Endothelial cell of umbilical vein (primary cell): ENCODE results near the gene AFTPH. TPM values are rescaled to one million over a fixed set of nuclear protein-coding genes. Genes with fewer than 3 reads are reported as not detected.

ENCODE experiments used
- BruUV-seq: library from RNA; stranded (reverse); fragments of 400-500 nt; replicated peaks from 2 replicates; lab custom pipeline; 2021; lab: Mats Ljungman, UMichigan
- CTCF ChIA-PET: fragments of 300-600, 350-600 bp; sonication (Branson Sonifier 250); formaldehyde crosslinking; loops from one replicate; lab custom pipeline; 2021; ENCODE audit warnings: antibody characterized with exemption, inconsistent platforms; lab: Charles Lee
- POLR2A ChIA-PET: fragments of 300-600, 350-600 bp; sonication (Branson Sonifier 250); formaldehyde crosslinking; loops from one replicate; lab custom pipeline; 2021; ENCODE audit warnings: antibody characterized with exemption, inconsistent platforms; lab: Charles Lee
- DNase-seq: peaks from one replicate; pipeline ENCODE4 v3.0.0-alpha.2; 2011; ENCODE audit warnings: low read depth, low spot score
- FAIRE-seq: peaks from 2 replicates; lab custom pipeline; 2011; peaks lifted over from hg19 to GRCh38; lab: Jason Lieb, UNC
- H2AFZ ChIP-seq: 2 replicates; pipeline ENCODE4 v1.6.0; 2012; ENCODE audit warnings: low read depth, low read length, control low read depth, inconsistent platforms
- H3K27ac ChIP-seq: 2 replicates; pipeline ENCODE4 v1.5.1; 2011; ENCODE audit warnings: low read depth, mild to moderate bottlenecking, control low read depth, low read length, moderate library complexity; ENCODE audit not compliant: insufficient read depth
- H3K27me3 ChIP-seq, 2 experiments: 2 replicates each; pipeline versions ENCODE4 v1.6.0 to v1.6.1; 2011; ENCODE audit warnings: low read length in 2 of 2, mixed read lengths in 1 of 2; ENCODE audit not compliant: control insufficient read depth in 2 of 2, insufficient read depth in 2 of 2
- H3K36me3 ChIP-seq, 2 experiments: 2 replicates in 1 of 2; 3 replicates in 1 of 2; pipeline ENCODE4 v1.5.1; 2011; ENCODE audit warnings: low read length in 2 of 2, mild to moderate bottlenecking in 1 of 2, moderate library complexity in 1 of 2; ENCODE audit not compliant: control insufficient read depth in 2 of 2, insufficient read depth in 2 of 2; ENCODE audit errors: extremely low read depth in 1 of 2
- H3K4me1 ChIP-seq: 3 replicates; pipeline ENCODE4 v1.5.1; 2011; ENCODE audit warnings: mild to moderate bottlenecking, low read length; ENCODE audit not compliant: control insufficient read depth, insufficient read depth; ENCODE audit errors: extremely low read depth
- H3K4me2 ChIP-seq: 2 replicates; pipeline ENCODE4 v1.6.1; 2011; ENCODE audit warnings: low read length, control low read depth, mixed read lengths; ENCODE audit not compliant: insufficient read depth
- H3K4me3 ChIP-seq, 3 experiments: fragments of 200-600 bp in 1 of 3; sonication (generic), shearing (Covaris generic) in 1 of 3; replicated peaks in 1 of 3; 2 replicates each; pipeline ENCODE4 v1.5.1; 2011 to 2016; ENCODE audit warnings: control low read depth in 3 of 3, low read length in 3 of 3, mild to moderate bottlenecking in 2 of 3, inconsistent platforms in 1 of 3, low read depth in 1 of 3, moderate library complexity in 1 of 3; ENCODE audit not compliant: insufficient read depth in 1 of 3
- H3K79me2 ChIP-seq: 2 replicates; pipeline ENCODE4 v1.6.0; 2012; ENCODE audit warnings: low read length, inconsistent platforms; ENCODE audit not compliant: control insufficient read depth, insufficient read depth
- H3K9ac ChIP-seq: replicated peaks from 2 replicates; pipeline ENCODE3; 2011; ENCODE audit warnings: low read length, control low read depth; ENCODE audit not compliant: insufficient read depth; ENCODE audit errors: extremely low read depth
- H3K9me1 ChIP-seq: replicated peaks from 3 replicates; pipeline ENCODE4 v1.6.0; 2011; ENCODE audit warnings: mild to moderate bottlenecking, low read length; ENCODE audit not compliant: control insufficient read depth, insufficient read depth; ENCODE audit errors: extremely low read depth
- H3K9me3 ChIP-seq: replicated peaks from 2 replicates; pipeline ENCODE4 v1.5.1; 2012; ENCODE audit warnings: low read length, inconsistent platforms; ENCODE audit not compliant: control insufficient read depth, insufficient read depth
- H4K20me1 ChIP-seq: replicated peaks from 2 replicates; pipeline ENCODE3; 2011; ENCODE audit warnings: mild to moderate bottlenecking, low read length; ENCODE audit not compliant: control insufficient read depth, insufficient read depth; ENCODE audit errors: extremely low read depth
- CTCF ChIP-seq, 2 donors: IDR thresholded peaks; 1 replicate in 1 of 2; 2 replicates in 1 of 2; pipeline ENCODE4 v1.5.1; 2011; ENCODE audit warnings: low read length in 2 of 2, mild to moderate bottlenecking in 2 of 2, moderate library complexity in 2 of 2, control low read depth in 1 of 2, inconsistent platforms in 1 of 2, low read depth in 1 of 2; ENCODE audit not compliant: insufficient read depth in 1 of 2; ENCODE audit errors: extremely low read depth in 1 of 2
- EZH2 ChIP-seq: IDR thresholded peaks from 2 replicates; pipeline ENCODE4 v1.6.1; 2012; ENCODE audit warnings: borderline replicate concordance, low read depth, mild to moderate bottlenecking, moderate library complexity, low read length, inconsistent platforms; ENCODE audit not compliant: severe bottlenecking
- FOS ChIP-seq: IDR thresholded peaks from 2 replicates; pipeline ENCODE4 v1.6.1; 2011; ENCODE audit warnings: mild to moderate bottlenecking, low read length, moderate library complexity, borderline replicate concordance; ENCODE audit not compliant: insufficient read depth
- GATA2 ChIP-seq: IDR thresholded peaks from 2 replicates; pipeline ENCODE4 v1.7.0; 2011; ENCODE audit warnings: low read depth, mild to moderate bottlenecking, moderate library complexity, mixed read lengths, low read length; ENCODE audit not compliant: insufficient read length, insufficient read depth
- JUN ChIP-seq: IDR thresholded peaks from 2 replicates; pipeline ENCODE4 v1.6.1; 2011; ENCODE audit warnings: borderline replicate concordance, low read depth; ENCODE audit not compliant: insufficient read length, insufficient read depth
- MYC ChIP-seq: IDR thresholded peaks from one replicate; pipeline ENCODE4 v1.6.1; 2011; ENCODE audit warnings: mild to moderate bottlenecking, low read depth, low read length
- POLR2A ChIP-seq: IDR thresholded peaks from 2 replicates; pipeline ENCODE4 v1.6.1; 2012; ENCODE audit warnings: low read depth, mild to moderate bottlenecking, control low read depth, low read length
- POLR2AphosphoS5 ChIP-seq: IDR thresholded peaks from 2 replicates; pipeline ENCODE4 v1.6.1; 2012; ENCODE audit warnings: low read depth, mild to moderate bottlenecking, control low read depth, low read length, moderate library complexity; ENCODE audit not compliant: insufficient read depth
- dilution Hi-C: fragments of 300-500 bp; cut with MboI; formaldehyde crosslinking; loops from one replicate; pipeline ENCODE4 v1.15.0; 2019; ENCODE audit warnings: low sequenced_read_pairs; ENCODE audit not compliant: extremely low pct_ligation_motif_present
- intact Hi-C: fragments of 100-400 bp; cut with micrococcal nuclease; formaldehyde crosslinking; loops from one replicate; pipeline ENCODE4 v1.10.0; 2022
- polyA plus RNA-seq, 4 experiments: library from polyadenylated mRNA; depleted of rRNA in 3 of 4; stranded (reverse) in 3 of 4; unstranded in 1 of 4; fragments of >200 nt; gene quantifications; 2 replicates each; pipeline versions ENCODE4 v1.2.1 to v1.2.3, GENCODE V29; 2011 to 2012; ENCODE audit warnings: missing spikeins in 1 of 4
- total RNA-seq: library from RNA; stranded (reverse); gene quantifications from 2 replicates; pipeline ENCODE4 v1.2.3, GENCODE V29; 2021
- TF ChIP-seq, protein P1 (sequence below): IDR thresholded peaks from 2 replicates; pipeline ENCODE4 v1.6.1; 2011; ENCODE audit not compliant: insufficient read depth, insufficient read length

AFTPH gene
- total and polyA plus RNA-seq, 2 donors (not counting 3 experiments of a cell fraction or from before 2014, with no cell fraction given), result 6.9 to 15.3 TPM

GRCh38 chr2:64535024-64535423 is 10.9 kb downstream of the AFTPH start:
- DNase-seq (no peak), FAIRE-seq (no peak)
- TF ChIP-seq MYC (no peak), GATA2 (no peak), EZH2 (no peak), JUN (no peak), POLR2A (no peak), CTCF (IDR thresholded peaks at IDR 0.05; ENCODE audit: extremely low read depth in 1 of 2, insufficient read depth in 1 of 2, low read depth in 1 of 2, low read length in 2 of 2) (no peak), POLR2AphosphoS5 (no peak), FOS (no peak)
- TF ChIP-seq, protein P1, sequence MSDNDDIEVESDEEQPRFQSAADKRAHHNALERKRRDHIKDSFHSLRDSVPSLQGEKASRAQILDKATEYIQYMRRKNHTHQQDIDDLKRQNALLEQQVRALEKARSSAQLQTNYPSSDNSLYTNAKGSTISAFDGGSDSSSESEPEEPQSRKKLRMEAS, result no peak
- no peak overlapping the region for H3K27ac ChIP-seq
- H3K9me3 ChIP-seq, result no peaks in the 10 kb centered on the region
- H3K27me3 ChIP-seq, result no peaks in the 10 kb centered on the region
- no peak overlapping the region for H3K4me3 ChIP-seq
- intact Hi-C loops, result no loop called here
- no peak overlapping the region for H3K4me2 ChIP-seq
- no peaks in the 10 kb centered on the region for H3K36me3 ChIP-seq
- BruUV-seq, result no TSS peak
- dilution Hi-C loops, result no loop called here
- peaks cover 6% of the 10 kb centered on the region for H4K20me1 ChIP-seq
- no peaks in the 10 kb centered on the region for H3K4me1 ChIP-seq
- no peak overlapping the region for H3K9ac ChIP-seq
- POLR2A ChIA-PET, result no interaction called here
- H3K9me1 ChIP-seq, result peaks cover 2% of the 10 kb centered on the region
- H2AFZ ChIP-seq, result no peak overlapping the region
- peaks cover 23% of the 10 kb centered on the region for H3K79me2 ChIP-seq
- CTCF ChIA-PET, result interaction anchor here (0.7 to 1.2 kb wide), 2 partner anchors 12 to 47 kb away, joined by 3 to 5 read pairs; no protein-coding TSS in a partner anchor
